NCI-H2196 (cell line): Measurements from ENCODE around the gene DMRT3.

Experiments
- DNase-seq: peaks from one replicate; lab custom pipeline; 2025; ENCODE audit not compliant: unreplicated experiment; lab: John Stamatoyannopoulos, UW

The DMRT3 gene, protein sequence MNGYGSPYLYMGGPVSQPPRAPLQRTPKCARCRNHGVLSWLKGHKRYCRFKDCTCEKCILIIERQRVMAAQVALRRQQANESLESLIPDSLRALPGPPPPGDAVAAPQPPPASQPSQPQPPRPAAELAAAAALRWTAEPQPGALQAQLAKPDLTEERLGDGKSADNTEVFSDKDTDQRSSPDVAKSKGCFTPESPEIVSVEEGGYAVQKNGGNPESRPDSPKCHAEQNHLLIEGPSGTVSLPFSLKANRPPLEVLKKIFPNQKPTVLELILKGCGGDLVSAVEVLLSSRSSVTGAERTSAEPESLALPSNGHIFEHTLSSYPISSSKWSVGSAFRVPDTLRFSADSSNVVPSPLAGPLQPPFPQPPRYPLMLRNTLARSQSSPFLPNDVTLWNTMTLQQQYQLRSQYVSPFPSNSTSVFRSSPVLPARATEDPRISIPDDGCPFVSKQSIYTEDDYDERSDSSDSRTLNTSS

DNA sequence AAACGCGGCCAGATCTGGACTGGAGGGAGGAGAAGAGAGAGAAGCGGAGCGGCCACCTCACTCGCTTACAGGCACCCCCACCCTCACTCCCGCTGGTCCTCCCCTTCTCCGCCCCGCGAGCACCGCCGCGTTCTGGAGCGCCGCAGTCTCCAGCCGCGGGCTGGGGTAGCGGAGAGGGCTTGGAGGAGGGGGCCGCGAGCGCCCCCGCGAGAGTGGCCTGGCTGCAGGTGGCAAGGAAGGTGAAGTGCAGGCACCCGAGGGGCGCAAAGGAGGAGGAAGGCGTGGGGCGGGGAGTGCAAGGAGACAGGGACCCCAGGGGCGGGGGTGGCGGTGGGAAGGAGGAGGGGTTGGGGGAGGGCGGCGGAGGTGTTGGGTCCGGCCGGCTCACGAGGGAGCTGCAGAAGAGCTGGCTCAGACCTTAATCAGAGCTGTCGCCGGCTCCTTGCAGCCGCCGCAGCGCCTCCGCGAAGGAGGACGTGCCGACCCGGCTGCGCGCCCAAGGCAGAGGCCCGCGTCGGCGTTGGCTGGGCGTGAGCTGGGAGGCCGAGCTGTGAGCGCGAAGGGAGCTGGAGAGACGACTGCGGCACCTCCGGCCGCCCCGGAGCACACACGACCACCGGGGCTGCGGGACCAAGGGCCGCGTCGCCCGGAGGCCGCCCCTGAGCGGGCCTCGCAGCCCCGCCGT is at the start of gene DMRT3:
TSS of gene DMRT3 (plus strand) at position 398 of the 685 bp plus-strand sequence. CDS start 347 bp downstream, outside the sequence.
- peak; percentile 62 for DNase-seq

DNA sequence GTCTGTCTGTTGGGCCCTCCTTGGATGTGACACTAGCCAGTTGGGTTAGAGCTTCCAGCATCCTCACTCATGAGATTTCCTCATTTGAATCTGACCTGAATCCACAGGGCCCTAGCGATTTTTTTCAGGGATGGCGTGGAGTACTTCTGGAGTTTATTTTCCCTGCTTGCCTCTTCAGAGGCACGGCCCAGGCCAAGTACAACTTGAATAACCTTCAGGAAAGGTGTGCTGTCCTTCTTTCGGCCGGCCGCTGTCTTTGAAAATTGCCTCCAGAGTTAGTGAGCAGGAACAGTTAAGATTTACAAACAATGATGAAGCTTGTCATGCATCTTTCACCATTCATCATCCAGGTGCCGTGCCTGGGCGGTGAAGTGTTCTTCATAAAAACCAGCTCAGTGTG is 49.5 kb upstream of the DMRT3 start:
- DNase-seq: no peak

DNA sequence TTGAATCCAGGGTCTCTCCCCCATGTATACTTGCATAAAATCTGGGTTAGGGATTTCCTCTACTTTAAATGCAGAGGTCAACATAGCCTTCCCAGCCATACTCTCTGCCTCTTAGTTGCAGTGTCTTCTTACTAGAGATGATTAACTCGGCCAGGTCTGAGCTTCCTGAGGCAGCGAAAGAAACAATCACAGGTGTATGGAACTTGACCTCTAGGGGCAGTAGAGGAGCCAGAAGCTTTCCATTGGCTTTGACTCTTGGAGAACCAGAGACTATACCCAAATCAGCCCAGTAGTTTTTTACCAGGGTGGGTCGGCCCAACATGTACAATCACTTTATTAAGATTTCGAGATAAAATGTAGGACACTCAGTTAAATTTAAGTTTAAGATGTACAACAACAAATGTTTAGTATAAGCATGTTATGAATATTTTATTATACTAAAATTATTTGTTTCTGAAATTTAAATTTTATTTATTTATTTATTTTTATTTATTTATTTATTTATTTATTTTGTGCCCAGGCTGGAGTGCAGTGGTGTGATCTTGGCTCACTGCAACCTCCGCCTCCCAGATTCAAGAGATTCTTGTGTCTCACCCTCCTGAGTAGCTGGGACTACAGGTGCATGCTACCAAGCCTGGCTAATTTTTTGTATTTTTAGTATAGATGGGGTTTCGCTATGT is 48.0 kb upstream of the DMRT3 start:
- no peak for DNase-seq

DNA sequence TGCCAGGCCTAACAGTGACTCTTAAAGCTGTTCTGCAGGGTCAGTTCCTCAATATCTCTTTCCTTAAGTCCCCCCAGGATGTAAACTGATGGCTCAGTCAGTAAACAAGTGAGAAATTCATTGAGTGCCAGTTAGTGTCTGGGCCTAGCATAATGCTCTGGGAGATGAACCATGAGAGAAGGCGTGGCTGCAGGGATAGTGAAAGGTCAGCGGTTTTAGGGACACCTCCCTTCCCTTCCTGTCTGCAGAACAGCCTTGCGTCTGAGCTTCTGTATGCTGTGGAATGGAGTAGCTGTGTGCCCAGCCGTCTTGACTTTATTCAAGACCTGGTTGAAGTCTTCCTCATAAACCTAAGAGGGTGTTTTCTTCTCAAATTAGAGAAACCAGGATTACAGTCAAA is 46.7 kb upstream of the DMRT3 start:
- DNase-seq: no peak

DNA sequence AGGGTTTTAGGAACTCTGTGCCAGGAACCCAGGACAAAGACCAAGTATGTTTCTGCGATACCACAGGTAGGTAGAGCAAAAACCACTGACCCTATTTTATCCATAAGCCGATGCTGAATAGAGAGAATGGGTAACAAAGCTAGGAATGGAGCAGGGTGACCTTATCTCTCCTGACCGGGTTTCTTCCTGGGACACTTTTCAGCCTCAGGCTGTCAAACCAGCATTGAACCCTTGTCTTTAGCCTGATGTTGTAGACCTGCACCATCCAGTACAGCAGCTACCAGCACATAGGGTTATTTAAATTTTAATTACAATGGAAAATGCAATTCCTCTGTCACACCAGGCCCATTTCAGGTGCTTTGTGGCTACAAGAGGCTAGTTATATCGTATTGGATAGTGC is 43.1 kb upstream of the DMRT3 start:
- DNase-seq: no peak

DNA sequence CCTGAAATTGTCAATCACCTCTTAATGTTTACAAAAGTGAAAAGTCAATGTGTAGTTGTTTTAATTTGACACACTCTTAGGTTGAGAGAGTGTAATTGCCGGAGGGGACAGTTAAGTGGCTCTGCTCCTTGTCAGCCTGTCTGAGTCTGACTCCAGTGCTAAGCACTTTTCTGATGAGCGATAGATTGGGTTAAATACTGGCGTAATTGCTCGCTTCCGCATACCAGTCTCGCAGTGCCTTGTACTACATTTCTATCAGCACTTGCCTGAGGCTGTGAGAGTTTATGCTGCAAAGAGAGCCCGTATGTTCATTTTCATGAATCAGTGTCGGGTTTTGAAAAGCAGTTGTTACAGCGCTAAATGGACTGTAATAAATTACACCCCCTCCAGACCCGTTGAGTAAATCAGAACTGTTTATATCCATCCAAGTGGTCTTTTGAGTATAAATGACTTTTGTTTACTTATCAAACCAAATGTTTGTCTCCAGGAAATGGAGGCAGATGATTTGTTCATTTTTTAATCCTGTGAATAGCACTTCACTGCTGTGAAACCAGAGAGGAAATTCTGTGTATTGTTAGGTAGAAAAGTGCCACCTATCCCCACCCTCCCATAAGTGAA is 41.0 kb upstream of the DMRT3 start:
- peak; percentile 57 for DNase-seq

DNA sequence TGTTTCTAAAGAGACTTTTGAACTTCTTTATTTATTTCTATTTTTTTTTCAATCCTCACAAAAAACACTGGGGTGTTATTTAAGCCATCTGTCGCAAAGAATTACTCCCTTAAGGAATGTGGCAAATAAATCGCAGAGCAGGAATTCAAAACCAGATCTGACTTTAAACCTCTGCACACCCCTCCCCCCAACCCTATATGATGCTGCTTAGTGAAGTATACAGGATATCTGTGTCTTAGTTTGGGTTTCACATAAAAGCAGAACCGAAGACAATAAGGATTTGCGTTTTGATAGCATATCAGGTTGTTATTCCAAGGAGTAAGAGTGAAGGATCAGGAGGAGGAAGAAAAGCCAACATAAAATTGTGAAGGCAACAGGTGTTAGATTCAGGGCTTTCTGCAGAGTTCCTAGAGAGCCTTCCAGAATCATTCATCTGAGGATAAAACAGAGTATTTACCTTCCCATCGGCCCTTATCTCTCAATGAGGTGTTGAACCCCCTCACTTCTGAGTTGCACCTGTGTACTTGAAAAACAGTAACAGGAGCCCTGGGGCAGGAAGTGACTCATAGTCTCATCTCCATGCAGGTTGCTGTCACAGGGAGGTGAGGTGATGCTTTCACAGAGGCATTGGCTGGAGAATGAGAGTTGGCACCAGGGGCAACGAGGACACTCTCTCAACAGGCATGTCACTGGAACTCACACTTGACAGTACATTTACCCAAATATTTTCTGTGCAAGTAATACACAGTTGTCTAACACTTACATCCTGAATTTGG is 33.5 kb upstream of the DMRT3 start:
- DNase-seq: peak; percentile 80

DNA sequence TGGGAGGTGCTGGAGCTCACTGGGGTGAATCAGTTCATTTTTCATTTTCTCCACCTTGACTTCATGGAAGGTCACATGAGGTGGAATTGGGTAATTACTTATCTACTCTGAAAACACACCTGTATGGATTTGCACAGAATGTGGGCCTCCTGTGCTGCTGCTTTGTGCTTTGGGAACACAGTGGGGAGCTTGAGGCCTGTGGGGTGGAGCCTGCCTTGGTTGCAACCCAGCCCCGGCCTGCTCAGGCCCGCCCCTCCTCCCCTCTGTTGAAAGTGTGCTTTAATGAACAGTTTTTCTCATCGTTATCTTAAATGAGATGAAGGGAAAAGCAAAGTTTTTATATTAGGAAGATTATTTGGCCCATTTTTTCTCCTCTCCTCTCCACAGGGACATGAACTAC is 28.5 kb upstream of the DMRT3 start:
- DNase-seq: no peak

DNA sequence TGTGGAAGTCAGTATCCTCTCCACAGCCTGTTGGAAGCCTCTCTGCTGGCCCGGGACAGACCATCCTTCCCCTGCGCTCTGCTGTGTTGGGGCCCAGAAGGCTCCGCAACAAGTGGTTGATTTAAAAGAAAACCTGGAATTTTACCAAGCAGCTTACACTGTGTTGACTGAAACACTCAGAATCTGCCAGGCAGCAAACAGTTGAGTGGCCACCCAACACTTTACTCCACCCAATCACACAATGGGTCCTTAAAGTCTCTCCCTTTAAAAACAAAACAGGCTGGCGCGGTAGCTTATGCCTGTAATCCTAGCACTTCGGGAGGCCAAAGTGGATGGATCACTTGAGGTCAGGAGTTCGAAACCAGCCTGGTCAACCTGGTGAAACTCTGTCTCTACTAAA is 28.0 kb upstream of the DMRT3 start:
- peak; percentile 34 for DNase-seq

DNA sequence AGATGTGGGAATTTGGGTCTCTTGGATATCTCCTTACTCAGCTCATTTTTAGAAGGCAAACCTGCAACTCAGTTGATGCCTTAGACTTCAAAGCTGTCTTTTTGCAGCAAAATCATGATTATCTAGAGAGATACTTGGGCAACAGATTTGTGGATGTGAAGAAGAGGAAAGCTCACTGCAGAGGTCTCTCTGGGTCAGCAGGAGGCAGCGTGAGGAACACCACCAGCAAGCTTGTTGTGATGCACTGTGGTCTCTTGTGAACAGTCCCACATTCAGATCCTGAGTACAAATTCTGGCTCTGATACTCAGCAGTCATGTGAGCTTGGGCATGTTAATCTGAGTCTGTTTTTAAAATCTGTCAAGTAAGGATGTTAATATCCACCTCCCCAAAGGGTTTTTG is 26.3 kb upstream of the DMRT3 start:
- no peak for DNase-seq

DNA sequence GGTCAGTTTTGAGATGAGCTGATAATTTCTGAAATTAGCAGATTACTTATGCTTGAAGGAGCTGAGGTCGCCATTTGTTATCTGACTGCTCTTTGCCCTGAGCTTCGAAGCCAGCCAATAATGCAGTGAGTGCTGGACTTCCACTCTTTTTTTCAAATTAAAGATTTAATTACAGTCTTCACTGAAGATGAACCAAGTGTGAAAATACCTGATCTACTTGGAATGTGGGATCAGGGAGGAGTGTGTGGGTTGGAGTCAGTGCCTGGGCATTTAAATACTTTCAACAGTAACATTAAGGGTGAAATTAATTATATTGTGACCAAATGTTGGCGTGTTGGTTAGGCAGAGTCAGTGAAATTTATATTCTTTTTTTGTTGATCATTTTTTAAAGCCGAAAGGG is 23.9 kb upstream of the DMRT3 start:
- DNase-seq: no peak

DNA sequence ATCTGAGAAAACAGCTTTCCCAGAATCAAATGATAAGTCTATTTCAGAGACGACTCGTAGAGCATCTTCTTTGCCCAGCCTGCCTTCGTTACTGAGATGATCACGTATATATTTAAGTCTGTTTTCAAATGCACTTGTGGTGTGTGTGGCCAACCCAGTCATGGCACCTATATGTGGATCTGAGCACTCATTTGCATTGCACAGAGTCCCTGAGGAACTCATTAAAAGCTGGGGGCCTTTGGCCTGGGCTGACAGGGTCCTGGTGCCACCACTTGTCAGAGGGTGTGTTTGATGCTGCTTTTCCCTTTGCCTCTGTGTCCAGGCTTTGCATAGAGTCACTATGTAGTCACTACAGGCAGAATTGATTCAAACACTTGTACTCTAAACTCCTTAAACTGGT is 17.4 kb upstream of the DMRT3 start:
- DNase-seq: no peak

DNA sequence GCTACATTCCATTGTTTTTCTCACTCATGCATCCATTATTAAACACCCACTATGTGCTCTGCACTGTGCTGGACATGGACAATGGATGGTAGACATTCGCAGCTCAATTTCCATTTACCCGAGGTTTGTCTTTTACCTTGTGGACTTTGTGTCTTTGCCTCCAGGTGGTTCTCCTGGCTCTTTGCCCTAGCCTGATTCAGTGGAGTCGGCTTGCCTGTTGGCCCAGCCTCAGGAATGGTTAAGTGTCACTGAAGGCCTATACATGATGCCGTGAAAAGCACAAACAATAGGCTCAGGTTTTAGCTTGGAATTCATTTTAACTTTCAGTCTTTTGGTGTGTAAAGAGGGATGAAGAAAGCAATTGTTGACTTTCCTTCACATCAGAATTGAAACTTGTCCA is 16.5 kb upstream of the DMRT3 start:
- peak; percentile 79 for DNase-seq

DNA sequence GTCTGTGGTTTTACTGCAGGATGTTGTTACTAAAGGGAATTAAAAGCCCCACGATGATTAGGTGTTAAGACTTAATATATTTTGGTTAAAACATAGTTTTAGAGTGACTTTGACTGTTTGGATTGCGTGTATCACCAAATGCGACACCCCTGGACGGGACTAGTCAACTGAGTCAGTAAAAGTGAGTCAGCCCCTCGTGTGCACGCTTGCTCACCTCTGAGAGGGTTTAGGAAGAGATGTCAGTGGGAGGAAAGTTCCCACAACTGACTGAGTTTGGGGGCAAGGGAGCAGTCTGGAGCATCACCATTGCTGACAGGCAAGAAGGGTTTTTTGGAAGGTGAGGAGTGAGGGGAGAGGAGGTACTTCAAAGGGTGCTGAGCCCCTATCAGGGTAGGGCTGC is 14.4 kb upstream of the DMRT3 start:
- no peak for DNase-seq

DNA sequence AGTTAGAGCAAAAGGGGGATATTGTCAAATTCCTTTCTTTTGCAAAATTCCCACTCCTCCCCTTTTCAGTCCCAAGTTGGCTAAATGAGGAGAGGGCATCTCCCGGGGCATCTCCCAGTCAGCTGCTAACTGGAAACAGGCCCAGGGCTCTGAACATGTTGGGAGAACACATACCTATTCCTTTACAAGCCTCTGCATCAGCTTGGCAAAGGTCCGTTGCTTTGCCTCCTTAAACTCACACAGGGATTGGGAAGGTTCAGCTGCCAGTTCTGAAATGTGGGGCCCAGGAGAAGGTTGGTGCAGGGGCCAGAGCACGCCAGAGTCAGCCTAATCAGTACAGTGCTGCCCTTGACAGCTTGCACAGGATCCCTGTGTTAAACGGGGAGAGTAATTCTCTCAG is 11.0 kb upstream of the DMRT3 start:
- no peak for DNase-seq

DNA sequence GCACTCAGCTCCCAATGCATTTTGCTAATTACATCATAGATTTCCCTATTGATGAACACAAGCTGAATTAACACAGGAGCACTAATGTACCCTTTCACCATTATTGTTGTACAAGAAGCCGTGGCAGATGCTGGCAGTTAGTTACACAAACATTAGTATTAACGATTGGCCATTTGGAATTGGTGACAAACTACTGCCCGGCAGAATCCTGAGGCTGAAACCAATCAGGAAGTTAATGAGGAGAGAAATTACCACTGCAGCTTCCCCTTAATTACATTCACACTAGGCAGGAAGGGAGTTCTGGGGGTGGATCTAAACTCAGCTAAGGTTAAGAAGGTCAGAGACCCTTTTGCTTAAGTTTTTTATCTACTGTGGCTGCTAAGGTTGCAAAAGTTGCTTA is 9.6 kb upstream of the DMRT3 start:
- no peak for DNase-seq

DNA sequence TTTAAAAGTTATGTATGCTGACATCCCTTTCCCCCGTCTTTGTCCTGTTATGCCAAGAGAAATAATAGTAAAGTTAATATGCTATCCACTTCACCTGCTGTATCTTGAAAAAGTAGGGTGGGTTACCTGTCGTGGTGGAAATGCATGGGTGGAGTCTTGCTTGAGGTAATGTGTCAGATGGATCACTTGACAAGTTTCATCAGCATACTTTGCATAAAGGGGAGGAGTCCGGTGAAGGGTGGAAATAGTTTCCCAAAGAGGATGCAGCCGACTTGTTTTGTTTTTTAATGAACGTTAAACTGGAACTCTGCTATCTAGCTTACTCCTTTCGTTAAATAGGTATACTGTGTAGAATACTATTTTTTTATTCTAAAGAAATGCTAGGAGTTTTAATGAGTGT is 9.0 kb upstream of the DMRT3 start:
- no peak for DNase-seq

DNA sequence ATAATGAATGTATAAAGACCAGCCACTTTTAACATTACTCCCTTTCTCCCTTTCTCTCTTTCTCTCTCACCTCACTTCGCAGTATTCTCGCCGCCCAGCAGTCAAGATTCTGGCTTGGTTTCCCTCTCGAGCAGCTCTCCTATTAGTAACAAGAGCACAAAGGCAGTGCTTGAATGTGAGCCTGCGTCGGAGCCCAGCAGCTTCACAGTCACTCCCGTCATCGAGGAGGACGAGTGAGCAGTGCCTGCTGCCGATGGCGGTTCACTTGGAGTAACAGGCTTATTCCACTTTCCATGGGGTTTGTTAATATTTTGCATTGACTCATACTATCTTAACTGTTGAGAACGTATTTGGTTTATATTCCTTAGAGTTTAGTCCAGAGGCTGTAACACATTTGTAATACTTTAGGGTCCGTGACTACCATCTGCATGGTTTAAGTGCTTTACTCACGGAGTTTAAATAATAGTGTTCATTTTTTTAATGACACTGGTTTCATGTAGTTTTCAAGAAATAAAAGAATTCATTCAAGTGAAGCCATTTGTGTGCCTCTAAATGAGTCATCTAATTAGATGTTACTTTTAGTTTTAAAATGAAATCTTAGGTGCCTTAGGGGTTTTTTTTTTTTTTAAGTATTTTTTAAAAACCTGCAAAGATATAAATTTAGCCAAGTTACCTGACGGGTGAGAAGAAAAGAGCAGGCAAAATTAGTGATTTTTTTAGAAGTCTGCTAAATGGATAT is 8.4 kb upstream of the DMRT3 start:
- no peak for DNase-seq

DNA sequence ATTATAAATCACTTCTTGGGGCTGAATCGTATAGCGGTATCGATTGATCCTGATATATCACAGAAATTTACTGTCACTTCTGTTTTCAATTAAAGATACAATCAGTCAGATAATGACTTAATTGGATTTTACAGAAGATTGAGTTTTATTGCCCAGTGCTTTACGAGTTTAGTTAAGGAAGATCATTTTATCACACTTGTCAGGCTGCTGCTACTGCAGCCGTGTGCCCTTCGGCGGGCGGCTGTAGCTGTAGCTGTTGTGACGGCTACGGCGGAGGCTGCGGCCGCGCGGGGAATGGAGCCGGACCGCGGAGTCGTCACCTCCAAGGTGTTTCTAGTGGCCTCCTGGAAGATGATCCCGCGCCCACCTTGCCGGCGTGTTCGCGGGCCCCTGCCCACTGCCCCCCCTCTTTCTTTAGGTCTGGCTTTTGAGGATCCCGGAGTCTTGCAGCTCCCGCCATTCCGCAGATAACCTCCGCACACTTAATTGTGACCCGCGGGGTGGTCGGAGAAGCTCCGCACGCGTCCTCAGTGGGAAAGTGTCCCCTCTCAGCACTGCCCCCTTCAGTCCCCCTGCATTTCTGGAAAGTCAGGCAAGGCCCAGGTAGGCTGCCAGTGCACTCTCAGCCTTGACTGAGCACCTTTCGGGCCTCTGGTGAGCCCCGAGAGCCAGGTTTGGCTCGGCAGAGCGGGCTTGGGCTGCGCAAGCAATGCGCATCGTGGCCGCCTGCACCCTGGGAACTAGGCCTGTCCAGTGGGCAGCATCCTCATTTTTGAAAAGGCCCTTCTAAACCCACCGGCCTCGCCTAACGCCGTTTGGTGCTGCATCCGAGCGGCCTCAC is 6.9 kb upstream of the DMRT3 start:
- DNase-seq: no peak
